ENCODE results near the gene SEMA3D. TPM values are rescaled to one million over a fixed set of nuclear protein-coding genes. Genes with fewer than 3 reads are reported as not detected.

The SEMA3D gene
- polyA plus RNA-seq, 1 donor from 2014 or later = 1.6 TPM

DNA sequence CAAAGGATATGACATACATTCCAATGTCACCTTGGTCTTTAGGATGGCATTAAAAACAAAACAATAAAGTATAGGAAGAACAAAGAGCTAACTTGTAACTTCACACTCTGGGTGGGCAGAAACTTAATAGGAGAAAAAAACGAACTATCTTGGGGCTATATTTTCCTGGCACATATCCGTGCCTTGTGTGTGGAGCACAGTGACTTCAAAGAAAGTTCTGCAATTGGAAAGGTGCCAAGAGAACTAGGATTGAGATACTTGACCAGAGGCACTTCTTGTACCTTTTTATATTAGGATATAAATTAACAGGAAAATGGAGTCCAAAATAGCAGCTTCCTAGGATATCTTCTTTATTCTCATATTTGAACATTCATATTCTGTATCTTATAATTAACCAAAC is 148.4 kb downstream of the SEMA3D start:
- Histone ChIP-seq H3K4me3 (ENCODE audit: low read length) (no peak overlapping the region), H4K20me1 (ENCODE audit: insufficient read depth) (no peaks in the 10 kb centered on the region), H3K9me3 (ENCODE audit: low read length) (no peaks in the 10 kb centered on the region), H3K9ac (ENCODE audit: low read length) (no peak overlapping the region), H3K27me3 (ENCODE audit: insufficient read depth, low read depth, low read length) (no peaks in the 10 kb centered on the region), H3K4me2 (ENCODE audit: low read length) (no peak overlapping the region), H3F3A (ENCODE audit: insufficient read depth, low read length, poor library complexity, severe bottlenecking) (no peaks in the 10 kb centered on the region), H3K27ac (ENCODE audit: low read length) (no peak overlapping the region), H2AFZ (ENCODE audit: low read depth, low read length) (no peak overlapping the region), H3K79me2 (replicated peaks; ENCODE audit: insufficient read depth, low read length) (no peaks in the 10 kb centered on the region), H3K9me2 (ENCODE audit: insufficient read depth, low read length) (no peaks in the 10 kb centered on the region), H3K36me3 (ENCODE audit: insufficient read depth, low read length) (no peaks in the 10 kb centered on the region)
- TF ChIP-seq TAF1 (IDR thresholded peaks at IDR 0.05; ENCODE audit: low read depth) = no peak

DNA sequence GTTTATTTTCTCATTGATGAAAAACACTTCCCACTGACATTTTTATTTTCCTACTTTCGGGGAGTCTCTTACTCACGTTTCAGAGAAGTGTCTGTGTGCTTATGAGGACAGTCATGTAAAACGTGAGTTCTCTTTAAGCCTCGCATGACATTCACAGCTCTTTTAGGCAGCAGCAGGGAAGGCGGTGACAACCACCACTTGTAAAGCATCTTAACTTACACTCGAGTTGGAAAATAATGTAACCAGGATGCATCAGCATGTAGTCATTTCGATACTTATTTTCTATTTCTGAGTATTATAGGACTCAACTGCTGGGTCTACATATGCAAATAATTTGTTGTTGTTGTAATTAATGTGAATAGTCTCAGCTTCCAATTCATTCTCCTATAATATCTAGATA is 153.6 kb downstream of the SEMA3D start:
- Histone ChIP-seq H3K36me3 (ENCODE audit: insufficient read depth, low read length) (no peaks in the 10 kb centered on the region), H3F3A (ENCODE audit: insufficient read depth, low read length, poor library complexity, severe bottlenecking) (no peaks in the 10 kb centered on the region), H2AFZ (ENCODE audit: low read depth, low read length) (no peak overlapping the region), H3K79me2 (replicated peaks; ENCODE audit: insufficient read depth, low read length) (no peaks in the 10 kb centered on the region), H3K9me3 (ENCODE audit: low read length) (no peaks in the 10 kb centered on the region), H3K27me3 (ENCODE audit: insufficient read depth, low read depth, low read length) (no peaks in the 10 kb centered on the region), H3K9ac (ENCODE audit: low read length) (no peak overlapping the region), H3K4me2 (ENCODE audit: low read length) (no peak overlapping the region), H3K9me2 (ENCODE audit: insufficient read depth, low read length) (no peaks in the 10 kb centered on the region), H3K27ac (ENCODE audit: low read length) (no peak overlapping the region), H4K20me1 (ENCODE audit: insufficient read depth) (no peaks in the 10 kb centered on the region), H3K4me3 (ENCODE audit: low read length) (no peak overlapping the region)
- TF ChIP-seq, protein P1, sequence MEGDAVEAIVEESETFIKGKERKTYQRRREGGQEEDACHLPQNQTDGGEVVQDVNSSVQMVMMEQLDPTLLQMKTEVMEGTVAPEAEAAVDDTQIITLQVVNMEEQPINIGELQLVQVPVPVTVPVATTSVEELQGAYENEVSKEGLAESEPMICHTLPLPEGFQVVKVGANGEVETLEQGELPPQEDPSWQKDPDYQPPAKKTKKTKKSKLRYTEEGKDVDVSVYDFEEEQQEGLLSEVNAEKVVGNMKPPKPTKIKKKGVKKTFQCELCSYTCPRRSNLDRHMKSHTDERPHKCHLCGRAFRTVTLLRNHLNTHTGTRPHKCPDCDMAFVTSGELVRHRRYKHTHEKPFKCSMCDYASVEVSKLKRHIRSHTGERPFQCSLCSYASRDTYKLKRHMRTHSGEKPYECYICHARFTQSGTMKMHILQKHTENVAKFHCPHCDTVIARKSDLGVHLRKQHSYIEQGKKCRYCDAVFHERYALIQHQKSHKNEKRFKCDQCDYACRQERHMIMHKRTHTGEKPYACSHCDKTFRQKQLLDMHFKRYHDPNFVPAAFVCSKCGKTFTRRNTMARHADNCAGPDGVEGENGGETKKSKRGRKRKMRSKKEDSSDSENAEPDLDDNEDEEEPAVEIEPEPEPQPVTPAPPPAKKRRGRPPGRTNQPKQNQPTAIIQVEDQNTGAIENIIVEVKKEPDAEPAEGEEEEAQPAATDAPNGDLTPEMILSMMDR (IDR thresholded peaks at IDR 0.05; ENCODE audit: poor library complexity, severe bottlenecking) = no peak
- TF ChIP-seq RAD21 (conservative IDR thresholded peaks at IDR 0.05) = no peak
- no peak for TF ChIP-seq TAF1 (IDR thresholded peaks at IDR 0.05; ENCODE audit: low read depth)
- TF ChIP-seq, protein P2, sequence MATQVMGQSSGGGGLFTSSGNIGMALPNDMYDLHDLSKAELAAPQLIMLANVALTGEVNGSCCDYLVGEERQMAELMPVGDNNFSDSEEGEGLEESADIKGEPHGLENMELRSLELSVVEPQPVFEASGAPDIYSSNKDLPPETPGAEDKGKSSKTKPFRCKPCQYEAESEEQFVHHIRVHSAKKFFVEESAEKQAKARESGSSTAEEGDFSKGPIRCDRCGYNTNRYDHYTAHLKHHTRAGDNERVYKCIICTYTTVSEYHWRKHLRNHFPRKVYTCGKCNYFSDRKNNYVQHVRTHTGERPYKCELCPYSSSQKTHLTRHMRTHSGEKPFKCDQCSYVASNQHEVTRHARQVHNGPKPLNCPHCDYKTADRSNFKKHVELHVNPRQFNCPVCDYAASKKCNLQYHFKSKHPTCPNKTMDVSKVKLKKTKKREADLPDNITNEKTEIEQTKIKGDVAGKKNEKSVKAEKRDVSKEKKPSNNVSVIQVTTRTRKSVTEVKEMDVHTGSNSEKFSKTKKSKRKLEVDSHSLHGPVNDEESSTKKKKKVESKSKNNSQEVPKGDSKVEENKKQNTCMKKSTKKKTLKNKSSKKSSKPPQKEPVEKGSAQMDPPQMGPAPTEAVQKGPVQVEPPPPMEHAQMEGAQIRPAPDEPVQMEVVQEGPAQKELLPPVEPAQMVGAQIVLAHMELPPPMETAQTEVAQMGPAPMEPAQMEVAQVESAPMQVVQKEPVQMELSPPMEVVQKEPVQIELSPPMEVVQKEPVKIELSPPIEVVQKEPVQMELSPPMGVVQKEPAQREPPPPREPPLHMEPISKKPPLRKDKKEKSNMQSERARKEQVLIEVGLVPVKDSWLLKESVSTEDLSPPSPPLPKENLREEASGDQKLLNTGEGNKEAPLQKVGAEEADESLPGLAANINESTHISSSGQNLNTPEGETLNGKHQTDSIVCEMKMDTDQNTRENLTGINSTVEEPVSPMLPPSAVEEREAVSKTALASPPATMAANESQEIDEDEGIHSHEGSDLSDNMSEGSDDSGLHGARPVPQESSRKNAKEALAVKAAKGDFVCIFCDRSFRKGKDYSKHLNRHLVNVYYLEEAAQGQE (IDR thresholded peaks at IDR 0.05; ENCODE audit: borderline replicate concordance) = no peak
- TF ChIP-seq MXI1 (conservative IDR thresholded peaks at IDR 0.05; ENCODE audit: poor library complexity, severe bottlenecking) = no peak
- no peak for TF ChIP-seq POLR2AphosphoS5 (IDR thresholded peaks at IDR 0.05)
- TF ChIP-seq EZH2 (IDR thresholded peaks at IDR 0.05; ENCODE audit: borderline replicate concordance, insufficient read depth, low read length, poor library complexity, severe bottlenecking) = no peak
- no peak for TF ChIP-seq EP300 (conservative IDR thresholded peaks at IDR 0.05; ENCODE audit: poor library complexity, severe bottlenecking)
- TF ChIP-seq SMC3 (conservative IDR thresholded peaks at IDR 0.05; ENCODE audit: poor library complexity) = no peak

DNA sequence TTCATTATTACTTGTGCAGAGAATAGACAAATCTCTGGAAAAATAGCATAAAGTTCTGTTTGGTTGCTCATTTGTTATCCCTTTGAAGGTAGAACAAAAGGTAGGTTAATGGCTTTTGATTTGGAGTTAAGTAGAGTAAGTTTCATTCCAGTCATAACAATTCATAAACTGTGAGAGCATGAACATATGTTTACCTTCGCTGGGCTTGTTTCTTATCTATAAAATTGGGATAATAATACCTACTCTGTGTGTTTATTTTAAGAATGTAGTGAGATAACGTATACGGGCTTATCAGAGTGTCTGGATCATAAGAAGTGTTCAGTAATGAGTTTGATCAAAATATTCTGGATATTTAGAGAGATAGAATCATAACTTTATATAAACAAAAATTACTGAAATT is 155.4 kb downstream of the SEMA3D start:
- Histone ChIP-seq H2AFZ (ENCODE audit: low read depth, low read length) (no peak overlapping the region), H3K36me3 (ENCODE audit: insufficient read depth, low read length) (no peaks in the 10 kb centered on the region), H3K9ac (ENCODE audit: low read length) (no peak overlapping the region), H3K27me3 (ENCODE audit: insufficient read depth, low read depth, low read length) (no peaks in the 10 kb centered on the region), H3F3A (ENCODE audit: insufficient read depth, low read length, poor library complexity, severe bottlenecking) (no peaks in the 10 kb centered on the region), H3K9me2 (ENCODE audit: insufficient read depth, low read length) (no peaks in the 10 kb centered on the region), H3K4me2 (ENCODE audit: low read length) (no peak overlapping the region), H4K20me1 (ENCODE audit: insufficient read depth) (no peaks in the 10 kb centered on the region), H3K27ac (ENCODE audit: low read length) (no peak overlapping the region), H3K79me2 (replicated peaks; ENCODE audit: insufficient read depth, low read length) (no peaks in the 10 kb centered on the region), H3K4me3 (ENCODE audit: low read length) (no peak overlapping the region), H3K9me3 (ENCODE audit: low read length) (no peaks in the 10 kb centered on the region)
- TF ChIP-seq RAD21 (conservative IDR thresholded peaks at IDR 0.05) (no peak), MXI1 (conservative IDR thresholded peaks at IDR 0.05; ENCODE audit: poor library complexity, severe bottlenecking) (no peak), SMC3 (conservative IDR thresholded peaks at IDR 0.05; ENCODE audit: poor library complexity) (no peak), POLR2AphosphoS5 (IDR thresholded peaks at IDR 0.05) (no peak), EP300 (conservative IDR thresholded peaks at IDR 0.05; ENCODE audit: poor library complexity, severe bottlenecking) (no peak), TAF1 (IDR thresholded peaks at IDR 0.05; ENCODE audit: low read depth) (no peak), EZH2 (IDR thresholded peaks at IDR 0.05; ENCODE audit: borderline replicate concordance, insufficient read depth, low read length, poor library complexity, severe bottlenecking) (no peak)
- TF ChIP-seq, protein P1 (IDR thresholded peaks at IDR 0.05; ENCODE audit: poor library complexity, severe bottlenecking) = no peak
- TF ChIP-seq, protein P2 (IDR thresholded peaks at IDR 0.05; ENCODE audit: borderline replicate concordance) = no peak

Data from neural cell (in vitro differentiated cells).